ENCODE data around the gene HBZ.
"Not testable (repeated sequence)": the region's sequence is repeated elsewhere in the genome, so short reads cannot be mapped to it uniquely, and the experiment has no call there.

HBZ gene

GRCh38 chr16:180101-180675 is 27.7 kb downstream of the HBZ start, which contains the start of gene HBQ1:
Gene HBQ1 (plus strand): TSS chr16:180459. CDS start chr16:180487, 28 bp downstream.
- DNase-seq = no peak

DNA sequence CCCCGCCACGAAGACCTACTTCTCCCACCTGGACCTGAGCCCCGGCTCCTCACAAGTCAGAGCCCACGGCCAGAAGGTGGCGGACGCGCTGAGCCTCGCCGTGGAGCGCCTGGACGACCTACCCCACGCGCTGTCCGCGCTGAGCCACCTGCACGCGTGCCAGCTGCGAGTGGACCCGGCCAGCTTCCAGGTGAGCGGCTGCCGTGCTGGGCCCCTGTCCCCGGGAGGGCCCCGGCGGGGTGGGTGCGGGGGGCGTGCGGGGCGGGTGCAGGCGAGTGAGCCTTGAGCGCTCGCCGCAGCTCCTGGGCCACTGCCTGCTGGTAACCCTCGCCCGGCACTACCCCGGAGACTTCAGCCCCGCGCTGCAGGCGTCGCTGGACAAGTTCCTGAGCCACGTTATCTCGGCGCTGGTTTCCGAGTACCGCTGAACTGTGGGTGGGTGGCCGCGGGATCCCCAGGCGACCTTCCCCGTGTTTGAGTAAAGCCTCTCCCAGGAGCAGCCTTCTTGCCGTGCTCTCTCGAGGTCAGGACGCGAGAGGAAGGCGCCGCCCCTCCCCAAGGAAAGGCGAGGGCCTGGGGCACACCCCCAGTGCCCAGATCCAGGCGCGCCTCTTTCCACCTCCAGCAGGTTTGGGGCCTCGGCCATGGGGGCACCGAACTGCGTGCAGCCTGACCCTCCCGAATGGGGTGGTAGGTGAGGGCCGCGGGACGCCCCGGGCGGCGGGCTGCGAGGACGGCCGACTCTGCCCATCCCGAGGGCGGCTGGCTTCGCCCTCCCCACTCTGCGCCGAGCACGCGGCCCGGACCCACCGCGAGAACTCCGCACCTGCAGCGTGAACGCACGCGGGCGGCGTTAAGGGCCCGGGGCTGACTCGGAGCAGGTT is 28.5 kb downstream of the HBZ start:
- DNase-seq = peak; percentile 43

DNA sequence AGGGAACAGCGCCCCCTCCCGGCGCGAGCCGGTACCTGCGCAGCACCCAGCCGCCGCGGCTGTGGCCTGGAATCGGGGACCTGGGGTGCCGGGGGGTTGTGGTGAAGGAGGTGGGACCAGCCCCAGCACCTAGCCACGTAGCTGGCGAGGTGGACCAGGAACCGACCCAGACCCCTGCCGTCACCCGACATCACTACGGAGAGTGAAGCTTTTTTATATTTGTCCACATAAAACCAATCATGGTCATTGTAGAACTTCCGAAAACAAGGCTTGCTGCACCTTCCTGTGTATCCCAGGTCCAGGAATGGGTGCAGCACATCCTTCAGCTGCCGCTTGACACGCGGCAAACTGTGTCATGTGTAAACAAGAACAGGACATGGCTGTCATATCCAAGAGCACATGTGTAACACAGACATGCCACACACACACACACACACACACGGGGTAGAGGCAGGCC is 29.1 kb downstream of the HBZ start:
- DNase-seq = no peak

DNA sequence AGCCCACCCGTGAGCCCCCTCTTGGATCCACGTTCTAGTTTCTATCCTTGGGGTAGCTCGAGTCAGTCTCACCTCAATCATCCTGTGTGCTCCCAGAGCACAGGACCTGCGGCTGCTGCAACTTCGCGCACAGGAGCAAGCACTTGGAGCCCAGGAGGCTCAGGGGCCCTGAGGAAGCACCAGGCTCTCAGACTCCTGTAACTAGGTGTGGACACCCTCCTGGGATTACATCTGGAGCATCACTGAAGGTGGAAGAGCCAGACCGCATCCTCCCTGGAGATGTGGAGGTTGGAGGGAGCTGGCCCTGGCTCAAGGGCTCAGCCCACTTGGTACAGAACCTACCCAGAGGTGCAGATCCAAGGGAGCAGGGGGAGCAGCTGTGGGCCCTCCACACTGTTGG is 30.6 kb downstream of the HBZ start:
- DNase-seq = no peak

DNA sequence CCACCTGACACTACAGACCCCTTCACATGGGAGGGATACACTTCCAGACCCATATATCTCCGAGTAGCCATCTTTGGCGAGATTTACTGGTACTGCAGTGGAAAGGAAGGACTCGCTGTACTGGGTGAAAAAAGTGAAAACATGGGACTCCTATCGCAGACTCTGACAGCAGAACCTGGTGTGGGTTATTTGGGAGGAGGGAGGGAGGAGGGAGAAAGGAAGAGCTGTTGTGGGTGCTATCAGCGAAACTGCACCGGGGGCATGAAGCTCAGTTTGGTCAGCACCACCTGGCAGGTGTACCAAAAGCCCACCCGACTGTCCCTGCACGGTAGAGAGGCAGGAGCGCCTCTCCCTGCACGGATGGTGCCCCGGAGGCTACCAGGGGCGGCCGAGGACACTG is 32.8 kb downstream of the HBZ start:
- DNase-seq = no peak

GRCh38 chr16:185691-186090 is 33.2 kb downstream of the HBZ start:
- no peak for DNase-seq

DNA sequence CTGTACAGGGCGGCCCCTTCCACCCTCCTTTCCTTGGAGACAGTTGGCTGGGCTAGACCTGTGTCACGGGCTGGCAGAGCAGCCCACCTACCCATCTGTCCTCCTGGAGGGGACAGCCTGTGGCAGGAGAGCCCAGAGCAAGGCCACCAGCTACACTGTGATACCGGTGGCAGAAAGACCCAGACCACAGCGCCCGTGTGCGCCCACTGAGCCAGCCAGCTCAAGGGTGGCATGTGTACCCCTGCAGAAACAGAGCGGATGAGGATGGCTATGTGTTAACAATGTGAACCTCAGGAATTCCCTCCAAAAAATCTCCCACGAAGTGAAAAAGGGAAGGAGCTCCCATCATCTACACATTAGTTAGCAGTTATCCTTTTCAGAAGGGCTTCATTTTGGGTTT is 34.9 kb downstream of the HBZ start:
- DNase-seq = no peak

DNA sequence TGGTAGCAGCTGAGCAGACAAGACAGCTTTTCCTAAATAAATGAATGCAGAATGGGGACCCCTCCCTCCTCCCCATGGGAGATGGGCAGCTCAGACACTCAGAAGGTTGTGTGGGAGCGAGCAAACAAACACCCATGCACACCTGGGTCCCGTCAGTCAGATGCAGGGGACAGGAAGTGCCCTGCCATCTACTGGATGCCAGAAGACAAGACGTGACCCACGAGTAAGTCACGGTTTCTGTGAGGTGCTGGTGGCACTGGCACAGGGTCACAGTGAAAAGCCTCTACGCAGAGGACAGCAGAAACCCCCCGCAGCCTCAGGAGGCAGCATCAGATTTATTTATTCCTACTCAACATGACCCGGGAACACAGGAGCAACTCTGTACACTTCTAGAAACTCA is 36.2 kb downstream of the HBZ start:
- no peak for DNase-seq

DNA sequence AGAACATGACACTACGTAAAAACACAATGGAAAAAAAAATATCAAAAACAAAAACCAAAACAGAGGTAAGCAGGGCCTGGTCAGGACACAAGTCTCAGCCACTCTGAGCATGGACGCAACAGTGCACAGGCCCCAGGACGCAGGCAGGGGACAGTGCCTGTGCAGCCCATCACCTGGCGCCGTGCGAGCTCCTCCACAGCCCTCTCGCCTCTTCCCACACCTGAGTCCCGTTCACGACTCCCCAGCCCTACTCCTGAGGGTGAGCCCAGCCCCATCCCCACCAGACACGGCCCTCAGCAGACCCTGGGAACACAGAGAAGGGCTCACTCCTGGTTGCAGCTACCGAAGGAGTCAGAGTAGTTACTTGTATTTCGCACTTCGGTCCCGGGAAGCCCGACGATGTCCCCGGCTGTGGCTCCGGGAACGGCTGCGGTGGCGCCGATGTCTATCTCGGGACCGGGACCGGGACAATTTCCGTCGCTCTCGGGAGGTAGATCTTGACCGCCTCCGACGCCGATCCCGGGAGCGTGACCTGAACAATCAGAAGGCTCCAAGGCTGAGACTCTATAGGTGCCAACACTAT is 37.3 kb downstream of the HBZ start:
- DNase-seq = no peak

DNA sequence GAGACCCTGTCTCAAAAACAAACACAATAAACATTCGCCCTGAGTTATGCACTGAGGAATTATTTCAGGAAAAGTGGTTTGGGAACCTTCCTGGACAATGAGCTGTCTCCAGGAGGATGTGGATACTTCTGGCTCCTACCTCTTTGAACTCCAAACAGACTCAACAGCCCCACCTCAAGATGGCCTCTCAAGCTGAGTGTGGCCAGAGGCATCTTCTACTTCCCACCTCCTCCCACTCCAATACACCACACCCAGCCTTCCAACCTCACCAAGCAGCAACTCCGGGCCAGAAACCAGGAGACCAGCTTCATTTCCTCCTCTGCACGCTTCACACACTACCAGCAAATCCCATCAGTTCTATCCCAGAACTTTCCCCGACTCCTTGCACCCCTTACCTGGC is 39.4 kb downstream of the HBZ start:
- DNase-seq = no peak

- no peak for DNase-seq
Observed at GRCh38 chr16:192686-193085, 40.2 kb downstream of the HBZ start.

DNA sequence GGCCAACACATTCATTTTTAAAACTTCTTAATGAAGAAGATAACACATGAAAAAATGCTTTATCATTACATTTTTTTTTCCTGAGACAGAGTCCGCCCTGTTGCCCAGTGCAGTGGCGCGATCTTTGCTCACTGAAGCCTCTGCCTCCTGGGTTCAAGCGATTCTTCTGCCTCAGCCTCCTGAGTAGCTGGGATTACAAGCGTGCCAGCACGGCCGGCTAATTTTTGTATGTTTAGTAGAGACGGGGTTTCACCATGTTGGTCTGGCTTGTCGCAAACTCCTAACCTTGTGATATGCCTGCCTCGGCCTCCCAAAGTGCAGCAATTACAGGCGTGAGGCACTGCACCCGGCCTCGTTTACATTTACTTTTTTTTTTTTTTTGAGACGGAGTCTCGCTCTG is 41.0 kb downstream of the HBZ start:
- DNase-seq = no peak

DNA sequence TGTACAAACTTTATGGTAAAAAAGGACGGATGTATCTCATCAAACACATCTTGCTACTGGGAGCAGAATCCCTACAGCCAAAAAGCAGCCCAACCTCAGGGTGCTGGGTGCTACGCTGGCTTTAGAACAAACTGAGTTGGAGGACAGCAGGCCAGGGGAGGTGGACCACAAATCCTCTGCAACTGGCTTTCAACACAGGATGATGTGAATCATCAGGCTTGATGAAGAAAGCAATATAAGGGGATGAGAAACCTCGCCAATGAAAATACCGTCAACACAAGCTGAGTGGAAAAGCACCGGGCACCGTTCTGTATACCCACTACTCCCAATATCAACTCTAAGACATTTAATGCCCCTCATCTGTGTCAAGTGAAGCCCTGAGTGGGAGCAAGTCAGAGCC is 42.1 kb downstream of the HBZ start:
- DNase-seq = no peak

DNA sequence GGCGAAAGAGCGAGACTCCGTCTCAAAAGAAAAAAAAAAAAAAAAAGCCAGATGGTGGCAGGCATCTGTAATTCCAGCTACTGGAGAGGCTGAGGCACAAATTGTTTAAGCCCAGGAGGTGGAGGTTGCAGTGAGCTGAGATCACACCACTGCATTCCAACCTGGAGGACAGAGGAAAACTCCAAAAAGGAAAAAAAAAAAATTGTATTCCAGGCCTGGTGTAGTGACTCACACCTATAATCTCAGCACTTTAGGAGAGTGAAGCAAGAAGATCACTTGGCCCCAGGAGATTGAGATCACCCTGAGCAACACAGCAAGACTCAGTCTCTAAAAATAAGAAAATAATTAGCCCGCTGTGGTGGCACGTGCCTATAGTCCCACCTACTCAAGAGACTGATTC is 47.9 kb downstream of the HBZ start:
- no peak for DNase-seq

DNA sequence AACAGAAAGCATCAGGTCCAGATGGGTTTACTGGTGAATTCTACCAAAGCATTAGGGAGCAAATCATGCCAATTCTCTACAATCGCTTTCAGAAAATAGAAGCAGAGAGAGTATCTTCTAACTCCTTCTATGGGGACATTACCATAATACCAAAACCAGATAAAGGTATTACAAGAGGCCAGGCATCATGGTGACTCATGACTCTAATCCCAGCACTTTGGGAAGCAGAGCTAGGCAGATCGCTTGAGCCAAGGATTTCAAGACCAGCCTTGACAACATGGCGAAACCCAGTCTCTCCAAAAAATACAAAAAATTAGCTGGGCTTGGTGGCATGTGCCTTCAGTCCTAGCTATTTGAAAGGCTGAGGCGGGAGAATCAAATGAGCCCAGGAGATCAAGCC is 50.8 kb downstream of the HBZ start:
- no peak for DNase-seq

DNA sequence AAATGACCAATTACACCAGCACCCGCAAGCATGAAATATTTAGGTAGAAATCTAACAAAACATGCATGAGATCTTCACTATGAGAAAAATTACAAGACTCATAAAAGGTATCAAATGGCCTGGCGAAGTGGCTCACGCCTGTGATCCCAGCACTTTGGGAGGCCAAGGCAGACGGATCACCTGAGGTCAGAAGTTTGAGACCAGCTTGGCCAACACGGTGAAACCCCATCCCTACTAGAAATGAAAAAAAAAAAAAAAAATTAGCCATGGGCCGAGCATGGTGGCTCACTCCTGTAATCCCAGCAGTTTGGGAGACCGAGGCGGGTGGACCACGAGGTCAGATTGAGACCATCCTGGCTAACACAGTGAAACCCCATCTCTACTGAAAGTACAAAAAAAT is 51.6 kb downstream of the HBZ start:
- DNase-seq = not testable (repeated sequence)

All from NCI-H1105 (cell line).